GM12892 (cell line): Measurements from ENCODE around the gene CBY2.

Source experiments
- POLR2A ChIP-seq: IDR thresholded peaks from 2 replicates; pipeline ENCODE4 v1.6.1; 2011; ENCODE audit warnings: low read depth, low read length, control low read depth
- TAF1 ChIP-seq: IDR thresholded peaks from 2 replicates; pipeline ENCODE4 v1.6.1; 2011; ENCODE audit warnings: low read depth, mild to moderate bottlenecking, control low read depth, low read length, borderline replicate concordance

DNA sequence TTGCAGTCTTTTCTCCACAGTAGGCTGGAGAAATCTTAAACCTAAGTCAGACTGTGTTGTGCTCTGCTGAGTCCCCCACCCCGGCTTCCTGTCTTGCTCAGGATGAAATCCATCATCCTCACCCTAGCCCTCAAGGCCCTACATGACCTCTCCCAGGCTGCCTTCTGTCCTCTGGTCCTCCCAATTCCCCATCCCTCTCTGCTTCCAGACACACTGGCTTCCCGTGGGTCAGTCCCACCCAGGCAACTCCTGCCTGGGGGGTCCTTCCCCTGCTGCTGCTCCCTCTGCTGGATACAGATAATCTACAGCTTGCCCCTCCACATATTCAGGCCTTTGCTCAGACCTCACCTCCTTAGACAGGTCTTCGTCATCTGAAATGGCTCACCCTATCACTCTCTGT, 18.4 kb upstream of the CBY2 start:
- no peak for TF ChIP-seq POLR2A
- TF ChIP-seq TAF1, result no peak
